Measurements from ENCODE around the gene EGLN1. TPM values are rescaled to one million over a fixed set of nuclear protein-coding genes. Genes with fewer than 3 reads are reported as not detected.

Gene EGLN1
- total RNA-seq, 1 experiment from 2014 or later: 27.1 TPM

- peak overlapping the region; percentile 87 for H3K4me2 ChIP-seq (ENCODE audit: low read length)
- TF ChIP-seq, protein P1, sequence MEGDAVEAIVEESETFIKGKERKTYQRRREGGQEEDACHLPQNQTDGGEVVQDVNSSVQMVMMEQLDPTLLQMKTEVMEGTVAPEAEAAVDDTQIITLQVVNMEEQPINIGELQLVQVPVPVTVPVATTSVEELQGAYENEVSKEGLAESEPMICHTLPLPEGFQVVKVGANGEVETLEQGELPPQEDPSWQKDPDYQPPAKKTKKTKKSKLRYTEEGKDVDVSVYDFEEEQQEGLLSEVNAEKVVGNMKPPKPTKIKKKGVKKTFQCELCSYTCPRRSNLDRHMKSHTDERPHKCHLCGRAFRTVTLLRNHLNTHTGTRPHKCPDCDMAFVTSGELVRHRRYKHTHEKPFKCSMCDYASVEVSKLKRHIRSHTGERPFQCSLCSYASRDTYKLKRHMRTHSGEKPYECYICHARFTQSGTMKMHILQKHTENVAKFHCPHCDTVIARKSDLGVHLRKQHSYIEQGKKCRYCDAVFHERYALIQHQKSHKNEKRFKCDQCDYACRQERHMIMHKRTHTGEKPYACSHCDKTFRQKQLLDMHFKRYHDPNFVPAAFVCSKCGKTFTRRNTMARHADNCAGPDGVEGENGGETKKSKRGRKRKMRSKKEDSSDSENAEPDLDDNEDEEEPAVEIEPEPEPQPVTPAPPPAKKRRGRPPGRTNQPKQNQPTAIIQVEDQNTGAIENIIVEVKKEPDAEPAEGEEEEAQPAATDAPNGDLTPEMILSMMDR (IDR thresholded peaks at IDR 0.05 in 2 of 3, conservative IDR thresholded peaks at IDR 0.05 in 1 of 3; ENCODE audit: borderline replicate concordance in 1 of 3, insufficient read depth in 1 of 3, low read depth in 2 of 3, low read length in 2 of 3): no peak
- TF ChIP-seq POLR2A (IDR thresholded peaks at IDR 0.05; ENCODE audit: borderline replicate concordance, extremely low read depth, insufficient read depth, insufficient read length): no peak
- TF ChIP-seq MAX (IDR thresholded peaks at IDR 0.05): no peak
- intact Hi-C loops (cut with micrococcal nuclease): no loop called here
- no peaks in the 10 kb centered on the region for H3K27me3 ChIP-seq (ENCODE audit: insufficient read depth, low read length)
- BruUV-seq (replicated peaks): no TSS peak
- H2AFZ ChIP-seq (ENCODE audit: low read depth, low read length, poor library complexity, severe bottlenecking): no peak overlapping the region
- H3K79me2 ChIP-seq (ENCODE audit: insufficient read depth, low read length): peaks cover 72% of the 10 kb centered on the region
- ChIA-PET RAD21 (ENCODE audit: low non-redundant PET in 1 of 2, low total read pairs in 2 of 2, uncharacterized antibody in 2 of 2, unreplicated experiment in 2 of 2) (no interaction called here), CTCF (no interaction called here), POLR2A (no interaction called here)
- no peak overlapping the region for H3K9ac ChIP-seq (ENCODE audit: low read length)
- H3K9me3 ChIP-seq (ENCODE audit: control insufficient read depth in 1 of 2, insufficient read depth in 1 of 2, low read depth in 1 of 2, low read length in 2 of 2): no peaks in the 10 kb centered on the region
- H3K4me3 ChIP-seq (replicated peaks in 1 of 2; ENCODE audit: low read depth in 1 of 2, low read length in 2 of 2): peak overlapping the region in 1 of 2 experiments; percentile 78; a peak in 2 of 4 replicates
- ATAC-seq: no peak
- no peak for DNase-seq (ENCODE audit: low read depth, low spot score)
- peaks cover 18 to 47% of the 10 kb centered on the region in 2 experiments; a peak in 3 of 4 replicates for H3K4me1 ChIP-seq (ENCODE audit: control insufficient read depth in 1 of 2, insufficient read depth in 2 of 2, low read length in 2 of 2)
- H3K36me3 ChIP-seq (ENCODE audit: control insufficient read depth in 1 of 2, insufficient read depth in 2 of 2, low read length in 2 of 2): peaks cover 0 to 21% of the 10 kb centered on the region in 2 experiments; a peak in 1 of 4 replicates
- H3K9me2 ChIP-seq (ENCODE audit: insufficient read depth): no peaks in the 10 kb centered on the region
- H4K20me1 ChIP-seq (ENCODE audit: insufficient read depth): peaks cover 14% of the 10 kb centered on the region; the same call in 1 of the 2 replicates
- no peak overlapping the region for H3K27ac ChIP-seq (ENCODE audit: low read depth, low read length)
These were observed 2.9 kb downstream of the EGLN1 start for GRCh38 chr1:231419147-231419546.

- CTCF ChIA-PET: no interaction called here
- Histone ChIP-seq H3K9me3 (ENCODE audit: control insufficient read depth in 1 of 2, insufficient read depth in 1 of 2, low read depth in 1 of 2, low read length in 2 of 2) (no peaks in the 10 kb centered on the region), H2AFZ (ENCODE audit: low read depth, low read length, poor library complexity, severe bottlenecking) (no peak overlapping the region), H3K4me2 (ENCODE audit: low read length) (peak overlapping the region; percentile 87; the same call in 1 of the 2 replicates), H3K36me3 (ENCODE audit: control insufficient read depth in 1 of 2, insufficient read depth in 2 of 2, low read length in 2 of 2) (peaks cover 0 to 23% of the 10 kb centered on the region in 2 experiments; a peak in 3 of 4 replicates), H3K79me2 (ENCODE audit: insufficient read depth, low read length) (peaks cover 76% of the 10 kb centered on the region), H3K4me3 (replicated peaks in 1 of 2; ENCODE audit: low read depth in 1 of 2, low read length in 2 of 2) (peak overlapping the region in 1 of 2 experiments; percentile 78; a peak in 1 of 4 replicates), H3K4me1 (ENCODE audit: control insufficient read depth in 1 of 2, insufficient read depth in 2 of 2, low read length in 2 of 2) (peaks cover 18 to 43% of the 10 kb centered on the region in 2 experiments; a peak in 3 of 4 replicates), H3K9me2 (ENCODE audit: insufficient read depth) (no peaks in the 10 kb centered on the region), H3K27me3 (ENCODE audit: insufficient read depth, low read length) (no peaks in the 10 kb centered on the region), H4K20me1 (ENCODE audit: insufficient read depth) (peaks cover 17% of the 10 kb centered on the region; the same call in 1 of the 2 replicates), H3K9ac (ENCODE audit: low read length) (no peak overlapping the region), H3K27ac (ENCODE audit: low read depth, low read length) (no peak overlapping the region)
- no peak for DNase-seq (ENCODE audit: low read depth, low spot score)
- no TSS peak for BruUV-seq (replicated peaks)
- TF ChIP-seq MAX (IDR thresholded peaks at IDR 0.05): no peak
- TF ChIP-seq ELF1 (IDR thresholded peaks at IDR 0.05; ENCODE audit: borderline replicate concordance, low read depth): no peak
- TF ChIP-seq RAD21 (IDR thresholded peaks at IDR 0.05; ENCODE audit: low read depth): no peak
- TF ChIP-seq, protein P2, sequence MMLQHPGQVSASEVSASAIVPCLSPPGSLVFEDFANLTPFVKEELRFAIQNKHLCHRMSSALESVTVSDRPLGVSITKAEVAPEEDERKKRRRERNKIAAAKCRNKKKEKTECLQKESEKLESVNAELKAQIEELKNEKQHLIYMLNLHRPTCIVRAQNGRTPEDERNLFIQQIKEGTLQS (IDR thresholded peaks at IDR 0.05): no peak
- no peak for TF ChIP-seq CEBPB (IDR thresholded peaks at IDR 0.05; ENCODE audit: low read depth)
- no peak for TF ChIP-seq ZFX (IDR thresholded peaks at IDR 0.05)
- TF ChIP-seq POLR2A (IDR thresholded peaks at IDR 0.05; ENCODE audit: borderline replicate concordance, extremely low read depth, insufficient read depth, insufficient read length): no peak
- TF ChIP-seq SP1 (IDR thresholded peaks at IDR 0.05; ENCODE audit: low read depth): no peak
- RAD21 ChIA-PET (ENCODE audit: low non-redundant PET in 1 of 2, low total read pairs in 2 of 2, uncharacterized antibody in 2 of 2, unreplicated experiment in 2 of 2): no interaction called here
- intact Hi-C loops (cut with micrococcal nuclease): no loop called here
- ATAC-seq: no peak
- POLR2A ChIA-PET: no interaction called here
These were observed 3.4 kb downstream of the EGLN1 start for GRCh38 chr1:231418741-231419107.

Data from HCT116 (cell line).